Right atrium auricular region (tissue), 2 donors: ENCODE measurements around the gene LTO1. TPM values are rescaled to one million over a fixed set of nuclear protein-coding genes. Genes with fewer than 3 reads are reported as not detected.

Experiments
- DNase-seq: peaks from one replicate; pipeline ENCODE4 v3.0.0-alpha.2; 2019; ENCODE audit warnings: low spot score
- H3K27ac ChIP-seq, 2 donors: fragments of 200-600 bp; sonication (generic); 1 replicate in 1 of 2; 2 replicates in 1 of 2; pipeline ENCODE4 v1.5.1; 2016 to 2019
- H3K27me3 ChIP-seq, 2 donors: fragments of 200-600 bp; sonication (generic); one replicate each; pipeline versions ENCODE4 v1.5.1 to v1.6.0; 2017 to 2019
- H3K36me3 ChIP-seq: fragments of 200-600 bp; sonication (generic); one replicate; pipeline ENCODE4 v1.5.1; 2016
- H3K4me1 ChIP-seq, 2 donors: fragments of 200-600 bp; sonication (generic); one replicate each; pipeline versions ENCODE4 v1.5.1 to v1.6.0; 2017 to 2019
- H3K4me3 ChIP-seq, 2 donors: fragments of 200-600 bp; sonication (generic); 1 replicate in 1 of 2; 2 replicates in 1 of 2; pipeline ENCODE4 v1.5.1; 2017 to 2019; ENCODE audit warnings: mild to moderate bottlenecking in 1 of 2, moderate library complexity in 1 of 2
- H3K9me3 ChIP-seq, 2 donors: fragments of 200-600 bp; sonication (generic); one replicate each; pipeline ENCODE4 v1.5.1; 2019
- total RNA-seq, 2 donors: library from RNA; depleted of rRNA; stranded (reverse); fragments of >200 nt; gene quantifications; one replicate each; pipeline ENCODE4 v1.1.0, GENCODE V29; 2016
- TF ChIP-seq, protein P1 (sequence below), 2 donors: fragments of 200-600 bp; sonication (generic); IDR thresholded peaks; one replicate each; pipeline ENCODE4 v1.5.1; 2019; ENCODE audit warnings: antibody characterized with exemption in 2 of 2

Gene LTO1
- total RNA-seq, 2 donors from 2014 or later: 4.7 to 6.0 TPM

DNA sequence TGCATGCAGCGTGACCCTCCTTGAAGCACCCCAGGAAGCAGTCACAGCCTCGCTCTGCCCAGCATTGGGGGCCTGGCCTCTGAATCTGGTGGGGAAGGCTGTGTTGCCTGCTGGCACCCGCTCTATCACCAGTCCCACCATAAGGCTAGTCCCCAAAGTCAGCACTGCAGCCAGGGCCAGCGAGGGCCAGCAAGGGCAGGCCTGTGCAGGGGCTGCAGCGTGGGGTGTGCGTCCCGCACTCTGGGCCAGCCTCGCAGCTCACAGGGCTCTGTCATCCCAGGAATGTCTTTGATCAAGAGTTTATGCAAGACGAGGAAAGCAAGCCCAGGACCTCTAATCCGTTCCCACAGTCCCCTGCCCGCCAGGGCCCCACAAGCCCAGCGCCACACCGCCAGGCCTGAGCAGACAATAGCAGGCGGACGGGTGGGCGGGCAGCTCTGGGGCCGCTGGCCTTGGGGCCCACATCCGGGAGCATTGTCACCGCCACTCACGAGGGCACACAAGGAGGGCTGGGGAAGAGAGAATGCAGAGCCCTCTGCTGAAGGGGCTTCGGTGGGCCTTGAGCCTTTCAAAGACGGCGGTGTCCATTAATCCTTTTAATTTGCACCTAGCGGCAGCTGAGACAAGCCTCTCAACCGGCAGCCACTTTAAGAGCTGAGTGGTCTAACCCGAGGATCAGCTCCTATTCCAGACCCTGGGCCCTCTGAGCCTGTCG lies 17.1 kb downstream of the LTO1 start:
- no peak for DNase-seq
- no peak overlapping the region for H3K27ac ChIP-seq
- H3K9me3 ChIP-seq: no peaks in the 10 kb centered on the region
- H3K36me3 ChIP-seq: peaks cover 11% of the 10 kb centered on the region
- H3K4me3 ChIP-seq: no peak overlapping the region
- H3K4me1 ChIP-seq: no peaks in the 10 kb centered on the region
- H3K27me3 ChIP-seq: no peaks in the 10 kb centered on the region
- TF ChIP-seq, protein P1, sequence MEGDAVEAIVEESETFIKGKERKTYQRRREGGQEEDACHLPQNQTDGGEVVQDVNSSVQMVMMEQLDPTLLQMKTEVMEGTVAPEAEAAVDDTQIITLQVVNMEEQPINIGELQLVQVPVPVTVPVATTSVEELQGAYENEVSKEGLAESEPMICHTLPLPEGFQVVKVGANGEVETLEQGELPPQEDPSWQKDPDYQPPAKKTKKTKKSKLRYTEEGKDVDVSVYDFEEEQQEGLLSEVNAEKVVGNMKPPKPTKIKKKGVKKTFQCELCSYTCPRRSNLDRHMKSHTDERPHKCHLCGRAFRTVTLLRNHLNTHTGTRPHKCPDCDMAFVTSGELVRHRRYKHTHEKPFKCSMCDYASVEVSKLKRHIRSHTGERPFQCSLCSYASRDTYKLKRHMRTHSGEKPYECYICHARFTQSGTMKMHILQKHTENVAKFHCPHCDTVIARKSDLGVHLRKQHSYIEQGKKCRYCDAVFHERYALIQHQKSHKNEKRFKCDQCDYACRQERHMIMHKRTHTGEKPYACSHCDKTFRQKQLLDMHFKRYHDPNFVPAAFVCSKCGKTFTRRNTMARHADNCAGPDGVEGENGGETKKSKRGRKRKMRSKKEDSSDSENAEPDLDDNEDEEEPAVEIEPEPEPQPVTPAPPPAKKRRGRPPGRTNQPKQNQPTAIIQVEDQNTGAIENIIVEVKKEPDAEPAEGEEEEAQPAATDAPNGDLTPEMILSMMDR (IDR thresholded peaks at IDR 0.05): no peak

DNA sequence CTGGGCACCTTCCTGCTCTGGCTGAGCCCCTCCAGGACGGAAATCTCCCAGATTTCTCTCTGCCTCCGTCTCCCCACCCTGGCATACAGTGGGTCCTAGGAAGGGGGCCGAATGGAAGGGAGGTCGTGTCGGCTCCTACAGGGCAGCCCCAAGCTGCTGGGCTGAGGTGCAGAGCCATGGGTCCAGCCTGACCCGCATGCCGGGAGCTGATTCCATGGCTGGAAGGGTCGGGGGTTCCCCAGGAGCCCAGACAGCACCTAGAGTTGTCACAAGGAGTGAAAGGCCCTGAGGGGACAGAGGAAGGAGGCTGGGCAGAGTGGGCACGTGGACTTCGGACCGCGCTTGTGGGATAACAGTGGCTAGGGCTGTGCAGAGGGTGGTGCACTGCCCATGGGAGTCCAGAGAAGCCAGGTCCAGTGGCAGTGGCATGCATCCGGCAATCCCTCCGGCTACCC lies 17.7 kb downstream of the LTO1 start:
- H3K4me3 ChIP-seq: no peak overlapping the region
- peaks cover 15% of the 10 kb centered on the region for H3K36me3 ChIP-seq
- no peaks in the 10 kb centered on the region for H3K9me3 ChIP-seq
- H3K27me3 ChIP-seq: no peaks in the 10 kb centered on the region
- H3K27ac ChIP-seq: no peak overlapping the region
- H3K4me1 ChIP-seq: no peaks in the 10 kb centered on the region
- DNase-seq: no peak
- TF ChIP-seq, protein P1 (IDR thresholded peaks at IDR 0.05): no peak

DNA sequence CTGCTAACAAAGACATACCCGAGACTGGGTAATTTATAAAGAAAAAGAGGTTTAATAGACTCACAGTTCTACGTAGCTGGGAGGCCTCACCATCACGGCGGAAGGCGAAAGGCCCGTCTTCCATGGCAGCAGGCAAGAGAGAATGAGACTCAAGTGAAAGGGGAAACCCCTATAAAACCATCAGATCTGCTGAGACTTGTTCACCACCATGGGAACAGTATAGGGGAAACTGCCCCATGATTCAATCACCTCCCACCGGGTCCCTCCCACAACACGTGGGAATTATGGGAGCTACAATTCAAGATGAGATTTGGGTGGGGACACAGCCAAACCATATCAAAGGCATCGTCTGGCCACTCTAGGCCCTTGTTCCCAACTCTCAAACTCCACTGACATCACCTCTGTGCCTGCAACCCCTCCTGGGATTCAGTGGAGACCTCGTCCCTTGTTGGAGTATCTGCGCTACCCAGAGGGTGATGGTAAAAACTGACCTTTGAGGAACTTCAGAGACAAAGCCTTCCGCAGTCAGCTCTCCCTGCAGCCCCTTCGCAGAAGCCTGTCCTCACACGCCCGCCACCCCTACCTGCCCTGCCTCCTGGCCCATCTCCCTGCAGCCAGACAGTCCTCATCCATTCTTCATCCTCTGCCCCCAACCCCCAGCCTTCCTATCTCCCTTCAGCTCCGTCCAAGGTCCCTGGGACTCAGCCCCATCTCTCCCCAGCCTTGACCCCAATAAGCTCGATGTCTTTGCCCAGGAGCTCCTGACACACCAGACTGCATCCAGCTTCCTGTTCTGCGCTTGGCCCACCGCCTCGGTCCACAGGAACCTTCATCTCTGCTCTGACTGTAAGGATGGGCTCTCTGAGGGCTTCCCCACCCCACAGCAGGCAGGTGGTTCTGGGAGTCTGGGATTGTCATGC lies 18.4 kb downstream of the LTO1 start:
- Histone ChIP-seq H3K9me3 (no peaks in the 10 kb centered on the region), H3K4me1 (no peaks in the 10 kb centered on the region)
- TF ChIP-seq, protein P1 (IDR thresholded peaks at IDR 0.05): no peak

DNA sequence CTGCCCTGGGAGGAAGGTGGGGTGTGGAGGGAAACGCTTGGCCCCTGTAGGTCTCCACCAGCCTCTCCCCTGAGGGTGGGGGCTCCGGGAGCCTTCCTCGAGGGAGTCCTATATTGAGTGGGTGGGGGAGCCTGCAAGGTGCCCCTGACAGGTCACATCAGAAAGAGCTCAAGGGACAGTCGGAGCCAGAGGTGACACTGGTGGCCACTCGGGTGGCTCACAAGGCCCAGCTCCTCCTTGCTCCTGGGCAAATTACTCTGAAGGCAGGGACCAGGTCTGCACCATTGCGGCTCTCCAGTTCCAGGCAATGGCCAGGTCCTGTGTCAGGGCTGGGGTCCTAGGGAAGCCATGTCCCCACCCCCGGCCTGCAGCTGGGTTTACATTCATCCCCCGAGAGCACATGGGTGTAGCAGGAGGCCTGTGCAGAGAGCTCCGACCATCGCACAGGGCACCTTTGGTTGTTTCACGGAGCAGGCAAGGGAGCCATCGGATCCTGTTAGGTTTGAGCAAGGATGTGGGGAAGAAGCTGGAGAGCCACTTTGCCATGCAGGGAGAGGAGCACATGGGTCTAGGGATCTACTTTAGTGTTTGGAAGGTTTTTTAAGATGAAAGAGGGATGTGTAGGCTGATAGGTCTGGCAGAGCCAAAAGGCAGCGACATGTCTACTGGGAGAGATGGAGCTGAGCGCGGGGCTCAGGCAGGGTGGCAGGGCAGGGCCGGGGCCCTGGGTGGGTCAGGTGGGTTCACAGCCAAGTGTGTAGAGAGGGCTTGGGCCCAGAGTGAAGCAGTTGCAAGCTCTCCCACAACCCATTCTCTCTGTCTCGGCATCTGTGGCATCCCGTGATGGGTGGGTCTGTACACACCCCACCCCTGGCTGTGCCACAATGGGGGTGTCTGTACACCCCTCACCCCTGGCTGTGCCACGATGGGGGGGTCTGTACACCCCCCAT lies 19.4 kb downstream of the LTO1 start:
- Histone ChIP-seq H3K36me3 (peaks cover 33% of the 10 kb centered on the region), H3K4me1 (no peaks in the 10 kb centered on the region), H3K9me3 (no peaks in the 10 kb centered on the region), H3K27me3 (no peaks in the 10 kb centered on the region), H3K4me3 (no peak overlapping the region), H3K27ac (no peak overlapping the region)
- TF ChIP-seq, protein P1 (IDR thresholded peaks at IDR 0.05): no peak
- no peak for DNase-seq

More for the DNA sequence above, 18.4 kb downstream of the LTO1 start:
- no peak overlapping the region for H3K27ac ChIP-seq
- no peak overlapping the region for H3K4me3 ChIP-seq
- DNase-seq: no peak
- peaks cover 22% of the 10 kb centered on the region for H3K36me3 ChIP-seq
- H3K27me3 ChIP-seq: no peaks in the 10 kb centered on the region
